ENCODE results near the gene MID1IP1.
A peak's percentile ranks its signal among the peaks of the same experiment; 100 is the strongest.

MID1IP1 gene

GRCh38 chrX:38805432-38806389, 4.5 kb downstream of the MID1IP1 start:
- Histone ChIP-seq H2AFZ (ENCODE audit: low read depth, low read length) (no peak overlapping the region), H3K4me2 (ENCODE audit: low read length) (peak overlapping the region; percentile 76; the same call in 1 of the 2 replicates), H3K79me2 (ENCODE audit: low read length) (no peaks in the 10 kb centered on the region), H3K4me1 (ENCODE audit: low read length) (peaks cover 9% of the 10 kb centered on the region), H3K9ac (ENCODE audit: low read length) (0 out of 2 replicates have a peak overlapping the region, but pooled peaks have one; percentile 6), H4K20me1 (ENCODE audit: insufficient read depth, low read length) (no peaks in the 10 kb centered on the region), H3K4me3 (ENCODE audit: low read length) (peak overlapping the region; percentile 81), H3K27ac (ENCODE audit: low read length) (no peak overlapping the region), H3K27me3 (ENCODE audit: low read depth, low read length) (no peaks in the 10 kb centered on the region), H3K36me3 (replicated peaks; ENCODE audit: low read depth, low read length) (no peaks in the 10 kb centered on the region), H3K9me3 (ENCODE audit: insufficient read depth, low read length) (no peaks in the 10 kb centered on the region)
- TF ChIP-seq, protein P1, sequence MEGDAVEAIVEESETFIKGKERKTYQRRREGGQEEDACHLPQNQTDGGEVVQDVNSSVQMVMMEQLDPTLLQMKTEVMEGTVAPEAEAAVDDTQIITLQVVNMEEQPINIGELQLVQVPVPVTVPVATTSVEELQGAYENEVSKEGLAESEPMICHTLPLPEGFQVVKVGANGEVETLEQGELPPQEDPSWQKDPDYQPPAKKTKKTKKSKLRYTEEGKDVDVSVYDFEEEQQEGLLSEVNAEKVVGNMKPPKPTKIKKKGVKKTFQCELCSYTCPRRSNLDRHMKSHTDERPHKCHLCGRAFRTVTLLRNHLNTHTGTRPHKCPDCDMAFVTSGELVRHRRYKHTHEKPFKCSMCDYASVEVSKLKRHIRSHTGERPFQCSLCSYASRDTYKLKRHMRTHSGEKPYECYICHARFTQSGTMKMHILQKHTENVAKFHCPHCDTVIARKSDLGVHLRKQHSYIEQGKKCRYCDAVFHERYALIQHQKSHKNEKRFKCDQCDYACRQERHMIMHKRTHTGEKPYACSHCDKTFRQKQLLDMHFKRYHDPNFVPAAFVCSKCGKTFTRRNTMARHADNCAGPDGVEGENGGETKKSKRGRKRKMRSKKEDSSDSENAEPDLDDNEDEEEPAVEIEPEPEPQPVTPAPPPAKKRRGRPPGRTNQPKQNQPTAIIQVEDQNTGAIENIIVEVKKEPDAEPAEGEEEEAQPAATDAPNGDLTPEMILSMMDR (IDR thresholded peaks at IDR 0.05; ENCODE audit: low read depth, low read length), result no peak
- TF ChIP-seq EZH2phosphoT487 (IDR thresholded peaks at IDR 0.05; ENCODE audit: low read depth), result no peak

DNA sequence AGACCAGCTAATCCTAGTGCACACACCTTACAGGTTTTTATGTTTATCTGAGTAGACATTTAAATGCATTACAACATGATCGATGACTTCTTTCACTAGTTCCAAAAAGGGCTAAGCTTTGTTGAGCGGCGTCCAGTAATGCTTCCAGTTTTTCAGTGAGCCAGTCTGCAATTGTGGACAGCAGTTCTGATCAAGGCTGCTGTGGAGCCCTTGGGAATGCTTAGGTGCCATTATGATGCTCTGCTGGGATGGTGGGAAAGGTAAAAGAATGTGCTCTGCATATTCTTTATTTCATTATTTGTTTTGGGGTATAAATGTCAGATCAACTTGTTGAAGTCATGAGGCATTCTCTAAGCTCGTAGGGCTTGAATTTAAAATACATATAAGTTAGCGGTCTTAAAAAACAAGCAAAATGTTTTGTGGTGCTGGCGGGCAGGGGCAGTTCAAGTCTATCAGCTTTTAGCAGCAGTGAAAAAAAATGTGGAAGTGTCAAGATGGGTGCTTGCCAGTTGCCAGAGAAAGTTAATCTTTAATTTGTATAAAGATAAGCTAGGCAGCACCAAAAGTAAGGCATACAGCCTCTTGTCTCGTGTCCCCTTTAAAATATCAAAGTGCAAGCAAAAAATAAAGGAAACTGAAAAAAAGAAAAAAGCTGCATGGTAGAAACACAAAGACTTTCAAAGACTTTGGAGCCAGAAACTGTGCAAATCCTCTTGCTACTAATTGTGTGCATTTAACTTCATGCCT, 5.8 kb downstream of the MID1IP1 start:
- TF ChIP-seq EZH2phosphoT487 (IDR thresholded peaks at IDR 0.05; ENCODE audit: low read depth), result no peak
- TF ChIP-seq, protein P1 (IDR thresholded peaks at IDR 0.05; ENCODE audit: low read depth, low read length), result no peak
- H4K20me1 ChIP-seq (ENCODE audit: insufficient read depth, low read length), result no peaks in the 10 kb centered on the region
- H3K4me2 ChIP-seq (ENCODE audit: low read length), result no peak overlapping the region
- no peaks in the 10 kb centered on the region for H3K9me3 ChIP-seq (ENCODE audit: insufficient read depth, low read length)
- H3K4me3 ChIP-seq (ENCODE audit: low read length), result no peak overlapping the region
- no peak overlapping the region for H3K9ac ChIP-seq (ENCODE audit: low read length)
- no peaks in the 10 kb centered on the region for H3K79me2 ChIP-seq (ENCODE audit: low read length)
- no peak overlapping the region for H3K27ac ChIP-seq (ENCODE audit: low read length)
- no peak overlapping the region for H2AFZ ChIP-seq (ENCODE audit: low read depth, low read length)
- peaks cover 9% of the 10 kb centered on the region for H3K4me1 ChIP-seq (ENCODE audit: low read length)
- H3K36me3 ChIP-seq (replicated peaks; ENCODE audit: low read depth, low read length), result no peaks in the 10 kb centered on the region
- no peaks in the 10 kb centered on the region for H3K27me3 ChIP-seq (ENCODE audit: low read depth, low read length)

DNA sequence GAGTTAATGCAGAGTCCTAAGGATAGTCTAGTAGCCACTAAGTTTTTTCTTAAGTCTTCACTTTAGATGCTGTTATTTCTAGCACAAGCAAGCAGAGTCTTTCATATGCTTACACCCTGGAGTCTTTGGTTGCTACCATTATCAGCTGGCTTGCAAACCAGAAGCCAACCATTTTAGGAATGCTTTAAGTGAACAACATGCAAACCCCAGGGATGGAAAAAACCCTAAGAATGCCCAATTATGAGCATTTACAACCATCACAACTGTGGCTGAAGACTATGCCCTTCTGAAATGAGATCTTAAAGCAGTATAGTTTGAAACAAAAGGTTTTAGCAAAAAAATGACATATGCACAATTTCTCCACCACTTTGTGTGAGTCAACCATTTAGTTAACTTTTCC, 6.6 kb downstream of the MID1IP1 start:
- no peaks in the 10 kb centered on the region for H3K36me3 ChIP-seq (replicated peaks; ENCODE audit: low read depth, low read length)
- no peaks in the 10 kb centered on the region for H3K27me3 ChIP-seq (ENCODE audit: low read depth, low read length)
- H3K4me3 ChIP-seq (ENCODE audit: low read length), result no peak overlapping the region
- no peak overlapping the region for H3K9ac ChIP-seq (ENCODE audit: low read length)
- TF ChIP-seq, protein P1 (IDR thresholded peaks at IDR 0.05; ENCODE audit: low read depth, low read length), result no peak
- TF ChIP-seq EZH2phosphoT487 (IDR thresholded peaks at IDR 0.05; ENCODE audit: low read depth), result no peak
- H4K20me1 ChIP-seq (ENCODE audit: insufficient read depth, low read length), result no peaks in the 10 kb centered on the region
- H3K4me2 ChIP-seq (ENCODE audit: low read length), result no peak overlapping the region
- H3K79me2 ChIP-seq (ENCODE audit: low read length), result no peaks in the 10 kb centered on the region
- H3K9me3 ChIP-seq (ENCODE audit: insufficient read depth, low read length), result no peaks in the 10 kb centered on the region
- H2AFZ ChIP-seq (ENCODE audit: low read depth, low read length), result no peak overlapping the region
- no peak overlapping the region for H3K27ac ChIP-seq (ENCODE audit: low read length)
- H3K4me1 ChIP-seq (ENCODE audit: low read length), result peaks cover 9% of the 10 kb centered on the region
